H7 (cell line): ENCODE results near the gene ARID5B. TPM values are rescaled to one million over a fixed set of nuclear protein-coding genes. Genes with fewer than 3 reads are reported as not detected.
"Not testable (repeated sequence)": the region's sequence is repeated elsewhere in the genome, so short reads cannot be mapped to it uniquely, and the experiment has no call there.

ENCODE experiments used
- DNase-seq: peaks from one replicate; pipeline ENCODE4 v3.0.0; 2012
- H3K27me3 ChIP-seq: 2 replicates; pipeline ENCODE4 v1.6.0; 2011; ENCODE audit warnings: mild to moderate bottlenecking, low read length; ENCODE audit not compliant: control insufficient read depth, insufficient read depth
- H3K36me3 ChIP-seq: replicated peaks from 2 replicates; pipeline ENCODE4 v1.5.1; 2011; ENCODE audit warnings: low read length; ENCODE audit not compliant: control insufficient read depth, insufficient read depth
- H3K4me3 ChIP-seq: 2 replicates; pipeline ENCODE4 v1.5.1; 2011; ENCODE audit warnings: low read depth, mild to moderate bottlenecking, control low read depth, low read length, moderate library complexity; ENCODE audit not compliant: insufficient read depth
- total RNA-seq: library from RNA; depleted of rRNA; stranded (reverse); fragments of >200 nt; shearing (Covaris generic); gene quantifications from 2 replicates; pipeline ENCODE4 v1.2.3, GENCODE V29; 2014; rRNA removed

The ARID5B gene
- 1.3 and 1.4 TPM in 2 replicates for total RNA-seq

GRCh38 chr10:61900829-61901792, at the start of gene ARID5B:
TSS of gene ARID5B (plus strand) at chr10:61901699. CDS start at chr10:61901710, 11 bp downstream.
- Histone ChIP-seq H3K27me3 (peaks cover 38% of the 10 kb centered on the region), H3K4me3 (peak within 1 kb of the TSS; percentile 58), H3K36me3 (no peaks in the 10 kb centered on the region)
- DNase-seq, result peak; percentile 80

GRCh38 chr10:61852261-61852660, 49.2 kb upstream of the ARID5B start:
- DNase-seq, result no peak
- peaks cover 3% of the 10 kb centered on the region; the same call in 1 of the 2 replicates for H3K27me3 ChIP-seq
- no peaks in the 10 kb centered on the region for H3K36me3 ChIP-seq
- no peak overlapping the region for H3K4me3 ChIP-seq

DNA sequence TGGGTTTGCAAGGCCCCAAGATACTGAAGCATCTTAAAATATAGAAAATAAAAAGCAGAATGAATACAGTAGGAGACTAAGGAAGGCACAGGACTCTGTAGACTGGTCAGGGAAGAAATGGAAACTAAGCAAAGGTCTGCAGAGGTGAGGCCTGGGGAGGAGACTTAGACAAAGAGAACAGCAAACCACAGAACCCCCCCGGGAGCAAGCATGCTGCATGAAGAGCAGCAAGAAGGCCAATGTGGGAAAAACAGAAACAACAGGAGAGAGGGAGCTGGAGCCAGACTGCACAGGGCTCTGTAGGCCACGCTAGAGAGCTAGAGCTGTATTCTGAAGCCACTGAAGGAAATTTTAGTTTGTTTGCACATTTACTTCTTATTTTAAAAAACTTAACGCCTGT, 45.7 kb upstream of the ARID5B start:
- Histone ChIP-seq H3K27me3 (no peaks in the 10 kb centered on the region; the same call in 1 of the 2 replicates), H3K36me3 (no peaks in the 10 kb centered on the region), H3K4me3 (no peak overlapping the region)
- no peak for DNase-seq

DNA sequence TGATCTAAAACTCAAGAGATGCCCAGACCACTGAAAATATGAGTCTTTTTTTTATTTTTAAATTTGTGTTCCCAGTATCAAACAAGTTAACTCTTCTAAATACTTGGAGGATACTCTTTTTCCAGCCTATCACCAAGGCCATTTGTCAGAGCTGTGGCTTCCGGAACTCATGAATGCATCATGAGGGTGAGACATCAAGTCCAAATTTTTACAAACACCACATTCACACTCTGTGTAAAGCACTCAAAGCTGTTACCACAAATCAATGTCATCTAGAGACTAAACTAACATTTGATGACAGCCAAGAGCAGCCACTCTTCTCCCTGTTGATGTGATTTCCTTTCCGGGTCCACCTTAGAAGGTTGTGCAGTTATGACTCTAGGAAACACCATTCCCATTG, 43.8 kb upstream of the ARID5B start:
- no peak for DNase-seq
- no peaks in the 10 kb centered on the region; the same call in 1 of the 2 replicates for H3K27me3 ChIP-seq

DNA sequence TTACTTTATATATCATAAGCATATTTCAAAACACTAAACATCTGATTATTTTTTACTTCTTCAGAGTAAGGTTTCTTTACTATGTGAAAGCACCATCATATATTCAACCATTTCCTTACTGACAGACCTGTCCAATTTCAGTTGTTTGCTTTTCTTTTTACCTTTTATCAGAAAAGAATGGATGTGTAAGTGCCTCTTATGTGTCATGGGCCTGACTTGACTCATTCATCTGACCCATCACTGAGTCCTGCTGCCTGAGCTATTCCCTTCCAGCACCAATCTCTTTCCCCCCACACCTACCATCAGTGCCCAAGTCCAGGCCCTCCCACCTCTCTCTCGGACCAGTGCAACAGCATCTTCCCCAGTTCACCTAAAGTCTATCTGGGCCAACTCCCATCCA, 41.7 kb upstream of the ARID5B start:
- DNase-seq, result no peak
- Histone ChIP-seq H3K4me3 (no peak overlapping the region), H3K36me3 (no peaks in the 10 kb centered on the region), H3K27me3 (no peaks in the 10 kb centered on the region; the same call in 1 of the 2 replicates)

More for the DNA sequence above, 43.8 kb upstream of the ARID5B start:
- Histone ChIP-seq H3K36me3 (no peaks in the 10 kb centered on the region), H3K4me3 (no peak overlapping the region)

DNA sequence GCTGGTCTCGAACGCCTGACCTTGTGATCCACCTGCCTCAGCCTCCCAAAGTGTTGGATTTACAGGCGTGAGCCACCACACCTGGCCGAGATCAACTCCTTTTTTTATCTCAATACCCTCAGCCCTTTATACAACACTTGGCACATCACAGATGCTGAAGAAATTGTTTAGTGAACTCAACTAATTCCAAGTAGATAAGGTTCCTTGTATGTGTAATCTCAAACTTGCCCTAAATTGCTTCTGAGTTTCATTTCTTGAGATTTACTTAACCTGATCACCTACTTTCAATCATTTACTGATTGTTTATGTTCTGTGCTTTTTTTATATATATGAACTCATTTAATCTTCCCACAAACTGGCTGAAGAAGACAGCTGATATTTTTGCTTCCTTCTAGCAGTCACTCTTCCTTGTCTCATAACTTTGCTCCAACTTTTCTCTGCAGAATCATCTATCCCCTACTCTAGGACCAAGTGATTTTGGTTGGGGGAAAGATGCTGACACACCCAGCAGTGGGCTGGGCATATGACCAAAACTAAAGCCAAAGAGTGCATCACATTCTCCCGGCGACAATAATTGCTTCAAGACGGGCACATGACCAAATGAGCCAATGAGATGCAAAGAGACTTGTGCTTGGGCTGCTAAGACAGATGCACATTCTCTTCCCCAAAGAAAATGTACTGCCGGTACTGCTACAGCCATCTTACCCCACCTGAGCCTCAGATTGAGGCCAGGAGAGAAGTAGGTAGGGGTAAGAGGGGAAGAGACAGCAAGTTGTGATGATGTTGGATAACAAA, 40.3 kb upstream of the ARID5B start:
- Histone ChIP-seq H3K36me3 (no peaks in the 10 kb centered on the region), H3K27me3 (no peaks in the 10 kb centered on the region; the same call in 1 of the 2 replicates), H3K4me3 (no peak overlapping the region)
- no peak for DNase-seq

- no peak for DNase-seq
- Histone ChIP-seq H3K27me3 (no peaks in the 10 kb centered on the region), H3K36me3 (no peaks in the 10 kb centered on the region), H3K4me3 (no peak overlapping the region)
These were observed 37.5 kb upstream of the ARID5B start for GRCh38 chr10:61863981-61864380.

GRCh38 chr10:61866700-61867368, 34.7 kb upstream of the ARID5B start:
- Histone ChIP-seq H3K4me3 (no peak overlapping the region), H3K36me3 (no peaks in the 10 kb centered on the region), H3K27me3 (no peaks in the 10 kb centered on the region)
- no peak for DNase-seq

DNA sequence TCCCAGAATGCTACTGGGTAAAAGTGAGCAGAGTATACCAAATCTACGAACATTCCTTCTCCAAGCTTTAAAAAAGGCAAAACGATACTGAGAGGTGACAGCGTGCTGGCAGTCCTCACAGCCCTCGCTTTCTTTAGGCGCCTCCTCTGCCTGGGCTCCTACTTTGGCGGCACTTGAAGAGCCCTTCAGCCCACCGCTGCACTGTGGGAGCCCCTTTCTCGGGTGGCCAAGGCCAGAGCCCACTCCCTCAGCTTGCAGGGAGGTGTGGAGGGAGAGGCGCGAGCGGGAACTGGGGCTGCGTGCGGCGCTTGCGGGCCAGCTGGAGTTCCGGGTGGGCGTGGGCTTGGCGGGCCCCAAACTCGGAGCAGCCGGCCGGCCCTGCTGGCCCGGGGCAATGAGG, 34.1 kb upstream of the ARID5B start:
- DNase-seq, H3K27me3 ChIP-seq, H3K36me3 ChIP-seq, H3K4me3 ChIP-seq: not testable (repeated sequence)

GRCh38 chr10:61867817-61868216, 33.7 kb upstream of the ARID5B start:
- DNase-seq, H3K4me3 ChIP-seq, H3K27me3 ChIP-seq, H3K36me3 ChIP-seq: not testable (repeated sequence)

GRCh38 chr10:61869041-61869675, 32.3 kb upstream of the ARID5B start:
- DNase-seq, result no peak
- H3K4me3 ChIP-seq, result no peak overlapping the region
- no peaks in the 10 kb centered on the region for H3K27me3 ChIP-seq
- no peaks in the 10 kb centered on the region for H3K36me3 ChIP-seq

- Histone ChIP-seq H3K4me3 (no peak overlapping the region), H3K36me3 (no peaks in the 10 kb centered on the region)
- no peak for DNase-seq
These were observed 31.5 kb upstream of the ARID5B start for GRCh38 chr10:61869774-61870525.

GRCh38 chr10:61870526-61870895, 31.0 kb upstream of the ARID5B start:
- Histone ChIP-seq H3K4me3 (no peak overlapping the region), H3K27me3 (no peaks in the 10 kb centered on the region), H3K36me3 (no peaks in the 10 kb centered on the region)
- no peak for DNase-seq

More at GRCh38 chr10:61869774-61870525, 31.5 kb upstream of the ARID5B start:
- H3K27me3 ChIP-seq, result no peaks in the 10 kb centered on the region
